ENCODE data around the gene GPR45.

Gene GPR45

GRCh38 chr2:105255979-105256378 is 14.4 kb downstream of the GPR45 start:
- DNase-seq, result no peak

GRCh38 chr2:105256431-105257047 is 15.0 kb downstream of the GPR45 start:
- no peak for DNase-seq

- DNase-seq, result no peak
Observed at GRCh38 chr2:105257981-105258380, 16.4 kb downstream of the GPR45 start.

- no peak for DNase-seq
Observed at GRCh38 chr2:105258835-105259350, 17.4 kb downstream of the GPR45 start.

- no peak for DNase-seq
Observed at GRCh38 chr2:105261061-105261460, 19.5 kb downstream of the GPR45 start.

- DNase-seq, result no peak
Observed at GRCh38 chr2:105262651-105263091, 21.1 kb downstream of the GPR45 start.

- DNase-seq, result no peak
Observed at GRCh38 chr2:105269426-105269825, 27.9 kb downstream of the GPR45 start.

GRCh38 chr2:105271393-105272045 is 30.0 kb downstream of the GPR45 start:
- no peak for DNase-seq

- no peak for DNase-seq
Observed at GRCh38 chr2:105272176-105272575, 30.6 kb downstream of the GPR45 start.

- DNase-seq, result no peak
Observed at GRCh38 chr2:105274046-105274445, 32.5 kb downstream of the GPR45 start.

- no peak for DNase-seq
Observed at GRCh38 chr2:105278654-105279053, 37.1 kb downstream of the GPR45 start.

- DNase-seq, result no peak
Observed at GRCh38 chr2:105279126-105279525, 37.6 kb downstream of the GPR45 start.

- DNase-seq, result no peak
Observed at GRCh38 chr2:105280281-105280680, 38.7 kb downstream of the GPR45 start.

GRCh38 chr2:105283532-105283931 is 42.0 kb downstream of the GPR45 start:
- DNase-seq, result no peak

GRCh38 chr2:105287692-105288091 is 46.1 kb downstream of the GPR45 start:
- no peak for DNase-seq

GRCh38 chr2:105288133-105288532 is 46.6 kb downstream of the GPR45 start:
- DNase-seq, result no peak

- no peak for DNase-seq
Observed at GRCh38 chr2:105290981-105291660, 49.6 kb downstream of the GPR45 start.

- DNase-seq, result no peak
Observed at GRCh38 chr2:105291981-105292380, 50.4 kb downstream of the GPR45 start.
